ENCODE data around the gene PRICKLE3.
"Not testable (repeated sequence)": the region's sequence is repeated elsewhere in the genome, so short reads cannot be mapped to it uniquely, and the experiment has no call there.

PRICKLE3 gene

GRCh38 chrX:49137492-49137891 lies 48.7 kb downstream of the PRICKLE3 start:
- DNase-seq (ENCODE audit: low spot score), result no peak
- TF ChIP-seq CTCF (IDR thresholded peaks at IDR 0.05; ENCODE audit: extremely low read depth, missing control alignments), result no peak

GRCh38 chrX:49133759-49134158 lies 52.4 kb downstream of the PRICKLE3 start:
- TF ChIP-seq CTCF (IDR thresholded peaks at IDR 0.05; ENCODE audit: extremely low read depth, missing control alignments), result no peak
- DNase-seq (ENCODE audit: low spot score), result no peak

GRCh38 chrX:49132275-49132674 lies 53.9 kb downstream of the PRICKLE3 start:
- not testable (repeated sequence) for DNase-seq (ENCODE audit: low spot score)

- no peak for TF ChIP-seq CTCF (IDR thresholded peaks at IDR 0.05; ENCODE audit: extremely low read depth, missing control alignments)
- DNase-seq (ENCODE audit: low spot score), result no peak
These were observed 56.7 kb downstream of the PRICKLE3 start for GRCh38 chrX:49129427-49129826.

GRCh38 chrX:49127742-49128258 lies 58.4 kb downstream of the PRICKLE3 start:
- DNase-seq (ENCODE audit: low spot score), result not testable (repeated sequence)
